Spleen (tissue), 11 donors: ENCODE measurements around the gene ERC2. TPM values are rescaled to one million over a fixed set of nuclear protein-coding genes. Genes with fewer than 3 reads are reported as not detected.

ENCODE experiments used
- DNase-seq: peaks from one replicate; pipeline ENCODE4 v3.0.0-alpha.2; 2020
- H3K27ac ChIP-seq, 8 donors: fragments of 200-600 bp; sonication (generic) in 7 of 8; 1 replicate in 4 of 8; 2 replicates in 4 of 8; pipeline versions ENCODE4 v1.5.0 to v1.8.0; 2016 to 2021; ENCODE audit warnings: inconsistent platforms in 4 of 8, mild to moderate bottlenecking in 4 of 8, moderate library complexity in 1 of 8
- H3K27me3 ChIP-seq, 7 donors: fragments of 200-600 bp; sonication (generic) in 6 of 7; replicated peaks in 1 of 7; 1 replicate in 4 of 7; 2 replicates in 3 of 7; pipeline versions ENCODE4 v1.5.0 to v1.8.0; 2016 to 2021; ENCODE audit warnings: inconsistent platforms in 3 of 7, mild to moderate bottlenecking in 1 of 7
- H3K36me3 ChIP-seq, 6 donors: fragments of 200-600 bp; sonication (generic) in 5 of 6; 1 replicate in 4 of 6; 2 replicates in 2 of 6; pipeline versions ENCODE4 v1.5.0 to v1.8.0; 2016 to 2021; ENCODE audit warnings: inconsistent platforms in 2 of 6
- H3K4me1 ChIP-seq, 6 donors: fragments of 200-600 bp; sonication (generic) in 5 of 6; 1 replicate in 3 of 6; 2 replicates in 3 of 6; pipeline versions ENCODE4 v1.5.0 to v1.8.0; 2016 to 2021; ENCODE audit warnings: inconsistent platforms in 3 of 6
- H3K4me3 ChIP-seq, 8 donors: fragments of 200-600 bp; sonication (generic) in 7 of 8; 1 replicate in 4 of 8; 2 replicates in 4 of 8; pipeline versions ENCODE4 v1.5.0 to v1.8.0; 2016 to 2021; ENCODE audit warnings: inconsistent platforms in 4 of 8, mild to moderate bottlenecking in 4 of 8, moderate library complexity in 2 of 8
- H3K9me3 ChIP-seq, 8 donors: fragments of 200-600 bp; sonication (generic) in 7 of 8; 1 replicate in 4 of 8; 2 replicates in 4 of 8; pipeline versions ENCODE4 v1.5.0 to v1.8.0; 2016 to 2021; ENCODE audit warnings: inconsistent platforms in 4 of 8
- CTCF ChIP-seq, 11 experiments: fragments of 200-600 bp in 7 of 11; fragments of 450-650 bp in 4 of 11; sonication (generic) in 4 of 11; IDR thresholded peaks in 8 of 11; conservative IDR thresholded peaks in 3 of 11; 1 replicate in 7 of 11; 2 replicates in 4 of 11; pipeline versions ENCODE4 v1.4.0 to v1.8.0; 2016 to 2021; ENCODE audit warnings: antibody characterized with exemption in 11 of 11, inconsistent platforms in 4 of 11, mild to moderate bottlenecking in 1 of 11
- POLR2A ChIP-seq, 3 donors: fragments of 450-650 bp; IDR thresholded peaks; one replicate each; pipeline ENCODE4 v1.5.1; 2017; ENCODE audit warnings: antibody characterized with exemption in 3 of 3, mild to moderate bottlenecking in 1 of 3
- POLR2AphosphoS5 ChIP-seq, 3 donors: sonication (generic); formaldehyde crosslinking; IDR thresholded peaks; one replicate each; pipeline ENCODE4 v1.5.1; 2017; ENCODE audit warnings: antibody characterized with exemption in 3 of 3
- WGBS, 5 donors: extraction: QIAGEN DNeasy Blood & Tissue Kit in 3 of 5; methylation state at CpG; one replicate each; pipeline versions ENCODE4 v1.1.5 to v1.1.7; 2013 to 2018; 5-methylcytosine and 5-hydroxymethylcytosine counted together
- intact Hi-C: fragments of 100-400 bp; cut with DNase I; formaldehyde crosslinking; loops from one replicate; pipeline ENCODE4 v1.15.0; 2023; ENCODE audit warnings: low total_unique reads
- polyA plus RNA-seq, 3 donors: library from polyadenylated mRNA; stranded (reverse); fragments of 200-250 nt; gene quantifications; one replicate each; pipeline ENCODE4 v1.2.1, GENCODE V29; 2013
- total RNA-seq, 7 donors: library from RNA; depleted of rRNA in 3 of 7; stranded (reverse); fragments of >200 nt in 3 of 7; fragmentation: NEBNext Ultra II Directional in 4 of 7; extraction: Animal tissue kit (Norgen Biotek cat#: 25700) in 4 of 7; gene quantifications; one replicate each; pipeline versions ENCODE4 v1.1.0 to v1.2.1, GENCODE V29; 2016 to 2021
- donor health status: healthy with polysubstance abuse.
- donor health status: DM: no; HTN: no; CAD: no; lungs with moderate emphysema.
- donor health status: DM: no; HTN: no; CAD: no.
- donor health status: Bipolar disorder and iron deficiency.
- donor health status: healthy.
- donor health status: DM: no; HTN: no; CAD: no.
- donor health status: DM: yes; HTN: yes; CAD: no.

The ERC2 gene
- total and polyA plus RNA-seq, 10 donors = 0.04 to 4.9 (median 0.39) TPM

DNA sequence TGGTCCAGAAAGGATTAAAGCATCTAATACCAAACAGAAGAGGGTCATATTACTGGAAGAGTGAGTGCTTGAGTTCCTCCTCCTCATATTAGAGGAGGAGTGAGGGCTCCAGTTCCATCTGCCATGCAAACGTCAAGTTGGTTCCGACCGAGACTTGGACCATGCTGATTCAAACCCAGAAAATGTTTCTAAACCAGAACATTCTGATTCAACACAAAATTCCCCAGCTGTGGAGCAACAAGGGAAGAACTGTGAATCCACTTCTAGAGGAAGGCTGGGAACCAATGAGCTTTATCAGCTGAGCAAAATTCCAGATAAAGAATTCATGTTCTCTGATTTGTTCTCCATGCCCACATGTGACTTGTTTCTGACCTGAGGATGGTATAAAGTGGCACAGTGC lies 845.5 kb downstream of the ERC2 start:
- Histone ChIP-seq H3K9me3 (no peaks in the 10 kb centered on the region), H3K27me3 (peaks cover 0 to 6% (median 0%) of the 10 kb centered on the region in 7 donors), H3K36me3 (no peaks in the 10 kb centered on the region), H3K4me1 (peaks cover 0 to 15% (median 0%) of the 10 kb centered on the region in 6 donors), H3K27ac (no peak overlapping the region), H3K4me3 (no peak overlapping the region)
- no peak for TF ChIP-seq POLR2AphosphoS5 (IDR thresholded peaks at IDR 0.05)
- TF ChIP-seq POLR2A (IDR thresholded peaks at IDR 0.05) = no peak
- no peak for TF ChIP-seq CTCF (IDR thresholded peaks at IDR 0.05 in 8 of 11, conservative IDR thresholded peaks at IDR 0.05 in 3 of 11)
- intact Hi-C loops = no loop called here
- no peak for DNase-seq
- 70 to 85% (median 82%) methylated on average over 3 of the region's 3 CpGs for WGBS, 5 donors

GRCh38 chr3:55622116-55622515 lies 846.2 kb downstream of the ERC2 start:
- Histone ChIP-seq H3K27me3 (peaks cover 0 to 6% (median 0%) of the 10 kb centered on the region in 7 donors), H3K4me3 (no peak overlapping the region), H3K9me3 (no peaks in the 10 kb centered on the region), H3K27ac (no peak overlapping the region), H3K4me1 (peaks cover 0 to 15% (median 0%) of the 10 kb centered on the region in 6 donors), H3K36me3 (no peaks in the 10 kb centered on the region)
- intact Hi-C loops = no loop called here
- 85 to 98% (median 91%) methylated on average over 3 of the region's 3 CpGs for WGBS, 5 donors
- no peak for TF ChIP-seq CTCF (IDR thresholded peaks at IDR 0.05 in 8 of 11, conservative IDR thresholded peaks at IDR 0.05 in 3 of 11)
- no peak for TF ChIP-seq POLR2A (IDR thresholded peaks at IDR 0.05)
- TF ChIP-seq POLR2AphosphoS5 (IDR thresholded peaks at IDR 0.05) = no peak
- no peak for DNase-seq

DNA sequence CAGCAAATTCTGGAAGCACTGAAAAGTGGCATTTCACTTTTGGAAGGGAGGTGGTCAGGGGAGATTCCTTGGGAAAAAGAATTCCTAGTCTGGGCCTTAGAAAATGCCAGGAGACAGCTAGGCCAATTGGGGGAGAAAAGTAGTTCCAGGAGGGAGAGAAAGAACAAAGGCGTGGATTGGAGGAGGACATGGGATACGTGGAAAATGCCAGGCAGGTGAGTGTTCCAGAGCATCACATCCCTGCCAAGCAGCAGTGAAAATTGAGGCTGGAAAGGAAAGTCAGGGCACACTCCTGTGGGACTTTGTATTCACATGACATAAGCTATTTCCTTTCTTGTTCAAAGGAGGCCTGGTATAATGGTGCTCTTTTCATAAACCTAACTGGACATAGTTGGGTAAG lies 846.6 kb downstream of the ERC2 start:
- Histone ChIP-seq H3K4me1 (peaks cover 0 to 14% (median 0%) of the 10 kb centered on the region in 6 donors), H3K27me3 (peaks cover 0 to 6% (median 0%) of the 10 kb centered on the region in 7 donors), H3K36me3 (no peaks in the 10 kb centered on the region), H3K9me3 (no peaks in the 10 kb centered on the region), H3K27ac (no peak overlapping the region), H3K4me3 (no peak overlapping the region)
- WGBS, 5 donors = 91 to 96% (median 93%) methylated on average over 2 of the region's 2 CpGs
- intact Hi-C loops = no loop called here
- DNase-seq = no peak
- TF ChIP-seq CTCF (IDR thresholded peaks at IDR 0.05 in 8 of 11, conservative IDR thresholded peaks at IDR 0.05 in 3 of 11) = no peak
- no peak for TF ChIP-seq POLR2A (IDR thresholded peaks at IDR 0.05)
- TF ChIP-seq POLR2AphosphoS5 (IDR thresholded peaks at IDR 0.05) = no peak

GRCh38 chr3:55621026-55621422 lies 847.2 kb downstream of the ERC2 start:
- 70 to 84% (median 82%) methylated on average over 3 of the region's 3 CpGs for WGBS, 5 donors
- no peak for DNase-seq
- H3K27ac ChIP-seq = no peak overlapping the region
- no peaks in the 10 kb centered on the region for H3K9me3 ChIP-seq
- TF ChIP-seq CTCF (IDR thresholded peaks at IDR 0.05 in 8 of 11, conservative IDR thresholded peaks at IDR 0.05 in 3 of 11) = no peak
- no peak for TF ChIP-seq POLR2AphosphoS5 (IDR thresholded peaks at IDR 0.05)
- TF ChIP-seq POLR2A (IDR thresholded peaks at IDR 0.05) = no peak
- H3K27me3 ChIP-seq = peaks cover 0 to 6% (median 0%) of the 10 kb centered on the region in 7 donors
- H3K4me3 ChIP-seq = no peak overlapping the region
- no peaks in the 10 kb centered on the region for H3K36me3 ChIP-seq
- H3K4me1 ChIP-seq = peaks cover 0 to 19% (median under 1%) of the 10 kb centered on the region in 6 donors
- intact Hi-C loops = no loop called here
